NCI-H2227 (cell line): ENCODE data around the gene IFT80.
A peak's percentile ranks its signal among the peaks of the same experiment; 100 is the strongest.

Source experiments
- DNase-seq: peaks from one replicate; lab custom pipeline; 2025; ENCODE audit not compliant: unreplicated experiment; lab: John Stamatoyannopoulos, UW

The IFT80 gene

GRCh38 chr3:160399125-160400029 lies at the start of gene IFT80, which contains the start of gene SMC4:
IFT80 (minus strand) TSS chr3:160399225; CDS start chr3:160384600, 14,625 bp downstream.
SMC4 (plus strand) TSS chr3:160399650; CDS start chr3:160400827, 1,177 bp downstream.
- peak; percentile 94 for DNase-seq

- DNase-seq, result no peak
Measured at GRCh38 chr3:160447544-160447943, 48.5 kb upstream of the IFT80 start.

- DNase-seq, result no peak
Measured at GRCh38 chr3:160446522-160447056, 47.6 kb upstream of the IFT80 start.

- DNase-seq, result no peak
Measured at GRCh38 chr3:160445854-160446253, 46.8 kb upstream of the IFT80 start.

GRCh38 chr3:160444411-160444810 lies 45.4 kb upstream of the IFT80 start:
- DNase-seq, result no peak

GRCh38 chr3:160440687-160441086 lies 41.7 kb upstream of the IFT80 start:
- DNase-seq, result no peak

- no peak for DNase-seq
Measured at GRCh38 chr3:160437083-160437455, 38.0 kb upstream of the IFT80 start.

GRCh38 chr3:160435747-160436146 lies 36.7 kb upstream of the IFT80 start:
- DNase-seq, result no peak

GRCh38 chr3:160435095-160435494 lies 36.1 kb upstream of the IFT80 start:
- DNase-seq, result no peak

GRCh38 chr3:160434071-160434470 lies 35.0 kb upstream of the IFT80 start:
- DNase-seq, result no peak

GRCh38 chr3:160427832-160428424 lies 28.9 kb upstream of the IFT80 start:
- DNase-seq, result no peak

GRCh38 chr3:160417311-160417710 lies 18.3 kb upstream of the IFT80 start:
- DNase-seq, result no peak

- DNase-seq, result peak; percentile 49
Measured at GRCh38 chr3:160413613-160414248, 14.7 kb upstream of the IFT80 start.

GRCh38 chr3:160412477-160412876 lies 13.5 kb upstream of the IFT80 start:
- no peak for DNase-seq

- no peak for DNase-seq
Measured at GRCh38 chr3:160409812-160410610, 11.0 kb upstream of the IFT80 start.

- no peak for DNase-seq
Measured at GRCh38 chr3:160403796-160404470, 4.9 kb upstream of the IFT80 start.

GRCh38 chr3:160403028-160403545 lies 4.1 kb upstream of the IFT80 start:
- no peak for DNase-seq

GRCh38 chr3:160402221-160403027 lies 3.4 kb upstream of the IFT80 start:
- DNase-seq, result no peak
